HG03280 (cell line): ENCODE results near the gene SYVN1.

Experiments used
- ATAC-seq: cut with Tn5 transposase; IDR thresholded peaks from one replicate; pipeline ENCODE4 v1.9.1; 2021; ENCODE audit warnings: mild to moderate bottlenecking, moderate library complexity; ENCODE audit not compliant: unreplicated experiment

SYVN1 gene

GRCh38 chr11:65089621-65090020 is 44.7 kb downstream of the SYVN1 start:
- ATAC-seq, result no peak

GRCh38 chr11:65087827-65088226 is 46.5 kb downstream of the SYVN1 start:
- no peak for ATAC-seq

- ATAC-seq, result no peak
Measured at GRCh38 chr11:65087216-65087615, 47.1 kb downstream of the SYVN1 start.

- ATAC-seq, result no peak
Measured at GRCh38 chr11:65086809-65087208, 47.5 kb downstream of the SYVN1 start.

- no peak for ATAC-seq
Measured at GRCh38 chr11:65085446-65085845, 48.9 kb downstream of the SYVN1 start.

- ATAC-seq, result no peak
Measured at GRCh38 chr11:65084598-65085375, 49.5 kb downstream of the SYVN1 start.

GRCh38 chr11:65083834-65084597 is 50.3 kb downstream of the SYVN1 start, which contains the start of the genes CDCA5 and ZFPL1:
Gene CDCA5, minus strand, starts transcription at chr11:65084040. Its CDS starts 62 bp downstream, at chr11:65083978.
Gene ZFPL1, plus strand, starts transcription at chr11:65084222. Its CDS starts 477 bp downstream, at chr11:65084699.
- ATAC-seq, result peak; percentile 89

GRCh38 chr11:65083134-65083833 is 51.0 kb downstream of the SYVN1 start:
- ATAC-seq, result no peak

- no peak for ATAC-seq
Measured at GRCh38 chr11:65078786-65079342, 55.5 kb downstream of the SYVN1 start.

- ATAC-seq, result no peak
Measured at GRCh38 chr11:65078151-65078550, 56.2 kb downstream of the SYVN1 start.

- no peak for ATAC-seq
Measured at GRCh38 chr11:65077451-65077850, 56.9 kb downstream of the SYVN1 start.
